GM19452 (cell line): Measurements from ENCODE around the gene LRRC75A.
"Not testable (repeated sequence)": the region's sequence is repeated elsewhere in the genome, so short reads cannot be mapped to it uniquely, and the experiment has no call there.

Experiments used
- ATAC-seq: cut with Tn5 transposase; IDR thresholded peaks from one replicate; pipeline ENCODE4 v1.9.1; 2021; ENCODE audit not compliant: unreplicated experiment

LRRC75A gene

DNA sequence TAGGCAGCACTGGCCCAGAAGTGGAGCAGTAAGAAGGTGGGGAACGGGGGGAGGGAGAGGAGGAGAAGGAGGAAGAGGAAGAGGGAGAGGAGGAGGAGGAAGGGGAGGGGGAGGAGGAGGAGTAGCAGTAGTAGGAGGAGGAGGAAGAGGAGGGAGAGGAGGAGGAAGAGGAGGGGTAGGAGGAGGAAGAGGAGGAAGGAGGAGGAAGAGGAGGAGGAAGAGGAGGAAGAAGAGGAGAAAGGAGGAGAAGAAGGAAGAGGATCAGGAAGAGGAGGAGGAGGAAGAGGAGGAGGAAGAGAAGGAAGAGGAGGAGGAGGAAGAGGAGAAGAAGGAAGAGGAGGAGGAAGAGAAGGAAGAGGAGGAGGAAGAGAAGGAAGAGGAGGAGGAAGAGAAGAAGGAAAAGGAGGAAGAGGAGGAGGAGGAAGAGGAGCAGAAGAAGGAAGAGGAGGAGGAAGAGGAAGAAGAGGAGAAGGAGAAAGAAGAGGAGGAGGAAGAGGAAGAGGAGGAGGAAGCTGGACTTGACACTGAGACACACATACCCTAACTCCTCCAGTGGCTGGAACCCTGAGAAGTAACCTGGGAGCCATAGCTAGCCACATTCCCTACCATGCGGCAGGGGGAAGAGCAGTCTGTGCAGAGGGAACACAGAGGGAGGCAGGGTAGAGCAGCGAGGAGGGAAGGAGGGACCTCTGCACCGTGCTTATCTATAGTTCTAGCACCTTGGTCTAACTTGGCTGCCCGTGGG, 35.8 kb downstream of the LRRC75A start:
- ATAC-seq = no peak

DNA sequence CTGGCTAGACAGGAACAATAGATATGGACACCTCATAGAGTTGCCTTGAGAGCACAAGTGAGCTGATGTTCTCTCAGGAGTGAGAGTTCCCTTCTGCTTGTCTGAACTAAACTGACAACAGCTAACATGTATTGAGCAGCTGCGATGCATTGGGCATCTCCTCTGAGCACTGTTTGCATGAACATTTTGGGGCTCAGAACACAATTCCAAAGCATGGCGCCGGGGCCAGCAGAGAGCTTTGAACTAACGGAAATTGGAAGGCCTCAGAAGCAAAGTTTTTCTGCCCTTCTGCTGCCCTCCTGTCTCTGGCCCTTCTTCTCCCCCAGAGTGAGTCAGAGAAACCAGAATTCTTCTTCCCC, 38.5 kb downstream of the LRRC75A start:
- ATAC-seq = no peak

DNA sequence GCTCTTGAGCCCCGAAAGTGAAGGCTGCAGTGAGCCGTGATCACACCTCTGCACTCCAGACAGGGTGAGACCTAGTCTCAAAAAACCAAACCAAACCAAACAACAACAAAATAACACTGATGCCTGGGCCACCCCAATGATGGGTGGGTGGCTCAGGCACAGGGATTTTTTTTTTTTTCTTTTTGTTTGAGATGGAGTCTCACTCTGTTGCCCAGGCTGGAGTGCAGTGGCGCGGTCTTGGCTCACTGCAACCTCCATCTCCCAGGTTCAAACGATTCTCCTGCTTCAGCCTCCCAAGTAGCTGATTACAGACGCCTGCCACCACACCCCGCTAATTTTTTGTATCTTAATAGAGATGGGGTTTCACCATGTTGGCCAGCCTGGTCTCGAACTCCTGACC, 39.7 kb downstream of the LRRC75A start:
- not testable (repeated sequence) for ATAC-seq

- ATAC-seq = no peak
Measured at GRCh38 chr17:16450028-16450427, 42.0 kb downstream of the LRRC75A start.

DNA sequence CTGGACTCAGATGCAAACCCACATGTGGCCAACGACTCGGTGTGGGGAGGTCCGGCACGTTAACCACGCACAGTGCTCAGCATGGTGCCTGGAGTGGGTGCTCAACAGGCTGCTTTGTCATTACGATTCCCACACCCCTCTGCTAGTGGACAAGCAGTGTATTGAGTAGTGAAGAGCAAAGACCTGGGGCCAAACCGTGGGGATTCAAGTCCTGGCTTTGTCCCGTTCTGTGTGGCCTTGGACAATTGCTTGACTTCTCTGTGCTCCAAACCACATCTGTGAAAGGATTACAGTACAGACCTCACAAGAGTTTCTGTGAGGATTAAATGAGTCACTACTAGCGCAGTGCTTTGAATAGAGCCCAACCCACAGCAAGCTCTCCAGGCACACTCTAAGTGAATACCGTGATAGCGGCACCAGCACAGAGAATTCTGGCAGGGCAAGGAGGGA, 42.8 kb downstream of the LRRC75A start:
- no peak for ATAC-seq

- ATAC-seq = no peak
Measured at GRCh38 chr17:16448490-16448889, 43.5 kb downstream of the LRRC75A start.

DNA sequence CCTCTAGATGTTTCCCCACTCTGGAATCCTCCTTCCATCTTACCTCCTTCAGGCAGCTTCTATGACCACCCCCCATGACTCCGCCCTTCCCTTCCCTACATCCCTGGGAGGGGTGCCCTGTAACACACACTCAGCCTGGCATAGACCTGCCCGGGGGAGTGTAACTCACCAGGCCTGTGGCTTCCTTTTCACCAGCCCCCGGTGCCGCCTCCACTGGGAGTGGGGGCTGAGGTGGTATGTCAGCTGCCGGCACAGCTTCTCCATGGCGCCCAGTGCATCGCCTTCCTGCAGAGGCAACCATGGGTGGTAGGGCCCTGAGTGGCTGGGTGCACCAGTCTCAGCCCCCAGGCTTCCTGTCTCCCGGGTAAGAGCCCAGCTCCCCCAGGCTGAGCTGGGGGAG, 44.3 kb downstream of the LRRC75A start:
- ATAC-seq = no peak

GRCh38 chr17:16446338-16446983, 45.5 kb downstream of the LRRC75A start:
- ATAC-seq = no peak

GRCh38 chr17:16444258-16444886, 47.6 kb downstream of the LRRC75A start:
- ATAC-seq = no peak

- no peak for ATAC-seq
Measured at GRCh38 chr17:16443511-16444257, 48.3 kb downstream of the LRRC75A start.

DNA sequence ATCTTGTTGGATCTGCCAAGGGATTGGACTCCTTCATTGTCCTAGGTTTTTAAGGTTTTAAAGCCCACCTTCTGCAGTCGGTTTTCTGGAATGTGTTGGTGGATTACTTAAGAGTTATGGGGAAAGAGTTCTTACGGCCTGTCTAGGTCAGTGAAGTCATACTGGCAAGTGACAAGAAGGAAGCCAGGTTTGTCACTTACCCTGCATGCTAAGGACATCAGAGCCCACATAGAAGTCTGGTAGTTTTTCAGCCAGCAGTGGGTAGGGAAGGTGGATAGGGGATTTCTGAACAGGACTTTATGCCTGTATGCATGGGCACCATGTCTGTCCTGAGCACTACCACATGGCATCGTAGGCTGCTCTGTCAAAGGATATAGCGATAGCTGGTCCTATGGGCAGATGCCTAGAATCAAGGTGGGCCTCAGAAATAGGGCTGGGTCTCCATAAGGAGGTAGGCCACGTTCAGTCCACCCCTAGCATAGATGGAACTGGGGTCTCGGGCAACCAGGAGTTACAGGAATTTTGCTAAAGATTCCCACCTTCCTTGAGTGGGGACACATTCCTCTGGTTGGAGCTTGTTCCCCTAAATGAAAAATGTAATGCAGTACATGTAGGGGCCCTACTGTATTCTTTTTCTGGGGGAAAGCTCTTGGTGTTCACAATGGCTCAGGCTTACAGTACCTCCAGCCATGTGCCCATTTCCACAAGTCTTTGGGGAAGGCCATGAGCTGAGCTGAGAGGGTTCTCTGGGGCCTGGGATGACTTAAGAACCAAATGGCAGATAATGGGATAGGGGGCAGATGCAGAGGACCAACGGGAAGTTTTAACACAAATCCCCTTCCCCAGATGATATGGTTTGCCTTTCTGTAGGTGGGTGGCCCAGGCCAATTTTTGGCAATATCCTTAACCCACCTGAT, 49.1 kb downstream of the LRRC75A start:
- ATAC-seq = no peak

GRCh38 chr17:16442141-16442540, 49.9 kb downstream of the LRRC75A start:
- no peak for ATAC-seq

DNA sequence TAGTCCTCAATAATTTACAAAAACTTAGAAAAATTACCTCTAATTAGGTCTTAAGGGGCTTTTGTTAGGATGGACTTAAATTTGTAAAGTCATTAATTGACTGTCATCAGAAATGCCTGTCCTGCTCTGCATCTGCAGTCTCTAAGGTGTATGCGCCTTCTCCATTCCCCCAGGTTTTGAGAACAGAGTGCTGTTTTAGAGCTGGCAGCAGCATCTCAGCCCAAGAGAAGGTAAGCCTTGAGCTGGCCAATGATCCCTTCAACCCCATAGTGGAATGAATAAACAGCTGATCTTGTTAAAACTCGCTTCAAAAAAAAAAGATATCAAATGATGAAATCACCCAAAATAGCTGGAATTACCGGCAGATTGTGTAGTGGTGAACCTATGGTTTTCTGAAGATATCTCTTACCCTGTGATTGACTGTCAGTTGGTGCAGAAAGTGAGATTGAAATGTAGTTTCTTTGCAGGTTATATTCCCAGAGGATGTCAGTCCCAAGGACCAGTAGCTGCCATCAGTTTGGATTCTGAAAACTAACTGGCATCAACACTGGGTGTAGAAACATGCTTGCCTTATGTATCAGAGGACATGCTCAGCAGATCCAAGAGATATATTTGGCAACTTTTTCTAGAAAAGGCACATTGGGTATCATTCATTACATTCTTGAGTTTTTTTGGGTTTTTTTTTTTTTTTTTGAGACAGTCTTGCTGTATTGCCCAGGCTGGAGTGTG, 50.9 kb downstream of the LRRC75A start:
- ATAC-seq = no peak

GRCh38 chr17:16440354-16440753, 51.6 kb downstream of the LRRC75A start:
- not testable (repeated sequence) for ATAC-seq

GRCh38 chr17:16439811-16440351, 52.1 kb downstream of the LRRC75A start:
- ATAC-seq = no peak

- ATAC-seq = peak; percentile 9
Measured at GRCh38 chr17:16439303-16439791, 52.6 kb downstream of the LRRC75A start.

GRCh38 chr17:16438557-16439302, 53.3 kb downstream of the LRRC75A start:
- peak; percentile 75 for ATAC-seq

DNA sequence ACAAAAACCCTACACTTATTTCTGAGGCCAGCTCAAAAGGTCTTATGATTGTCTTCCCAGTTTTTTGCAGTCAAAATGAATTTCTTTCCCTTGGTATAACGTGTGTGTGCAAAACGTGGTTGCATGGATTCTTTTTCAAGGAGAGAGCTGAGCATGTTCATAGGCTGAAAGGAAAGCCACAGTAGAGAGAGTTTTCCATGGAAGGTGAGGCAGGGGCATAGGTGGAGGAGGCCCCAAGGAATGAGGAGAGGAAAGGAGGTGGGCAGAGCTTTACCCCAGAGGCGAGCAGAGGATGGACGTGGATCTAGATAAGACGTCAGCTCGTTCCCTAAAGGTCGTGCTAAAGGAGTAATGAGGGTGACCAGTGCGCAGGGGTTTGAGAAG, 53.8 kb downstream of the LRRC75A start:
- ATAC-seq = no peak

- no peak for ATAC-seq
Measured at GRCh38 chr17:16437083-16437482, 54.9 kb downstream of the LRRC75A start.
